HG03103 (cell line): ENCODE results near the gene VTCN1.
A peak's percentile ranks its signal among the peaks of the same experiment; 100 is the strongest.
"Not testable (repeated sequence)": the region's sequence is repeated elsewhere in the genome, so short reads cannot be mapped to it uniquely, and the experiment has no call there.

ENCODE experiments used
- ATAC-seq: cut with Tn5 transposase; IDR thresholded peaks from one replicate; pipeline ENCODE4 v1.9.1; 2021; ENCODE audit warnings: low read depth; ENCODE audit not compliant: unreplicated experiment

VTCN1 gene

GRCh38 chr1:117128323-117129079 lies 82.2 kb downstream of the VTCN1 start:
- ATAC-seq: no peak

DNA sequence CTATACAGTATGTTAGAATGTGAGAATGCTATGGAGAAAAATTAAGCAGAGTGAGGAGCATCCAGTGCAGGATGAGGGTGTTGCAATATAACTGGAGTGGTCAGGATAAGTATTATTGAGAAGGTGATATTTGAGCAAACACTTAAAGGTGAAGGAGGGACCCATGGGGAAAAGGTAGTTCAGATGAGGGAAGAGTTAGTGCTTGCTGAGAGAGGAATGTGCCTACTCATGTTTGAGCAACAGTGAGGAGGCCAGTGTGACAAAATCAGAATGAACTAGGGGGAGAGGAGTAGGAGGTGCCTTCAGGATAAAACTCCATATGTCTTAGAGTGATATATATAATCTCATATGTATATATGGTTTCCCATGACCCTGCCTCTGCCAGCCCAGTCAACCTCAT lies 82.9 kb downstream of the VTCN1 start:
- ATAC-seq: no peak

GRCh38 chr1:117124661-117125060 lies 86.1 kb downstream of the VTCN1 start:
- no peak for ATAC-seq

DNA sequence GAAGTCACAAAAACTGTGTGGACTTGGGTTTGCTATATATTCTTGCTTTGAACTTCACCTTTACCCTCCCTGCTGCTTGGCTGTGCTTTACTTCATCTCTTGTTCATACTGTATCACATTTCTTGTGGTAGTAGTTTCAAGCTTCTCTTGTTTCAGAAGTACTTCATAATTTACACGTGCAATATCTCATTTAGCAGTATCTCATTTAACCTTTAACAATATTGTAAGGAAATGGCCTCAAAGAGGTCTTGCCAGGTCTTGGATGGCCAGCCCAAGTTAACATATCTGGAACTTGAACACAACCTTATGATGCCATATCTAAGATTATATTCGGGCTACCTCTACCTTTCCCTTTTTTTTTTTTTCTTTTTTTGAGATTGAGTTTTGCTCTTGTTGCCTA lies 87.5 kb downstream of the VTCN1 start:
- no peak for ATAC-seq

GRCh38 chr1:117122330-117123025 lies 88.2 kb downstream of the VTCN1 start:
- no peak for ATAC-seq

- ATAC-seq: peak; percentile 86
Measured at GRCh38 chr1:117121589-117122329, 89.0 kb downstream of the VTCN1 start, which contains the start of gene TRIM45. Gene TRIM45 (minus strand): TSS chr1:117121749. CDS start chr1:117121201, 548 bp downstream.

- ATAC-seq: peak; percentile 22
Measured at GRCh38 chr1:117120774-117121588, 89.7 kb downstream of the VTCN1 start.

- ATAC-seq: not testable (repeated sequence)
Measured at GRCh38 chr1:117119144-117119543, 91.6 kb downstream of the VTCN1 start.

GRCh38 chr1:117118137-117118536 lies 92.6 kb downstream of the VTCN1 start:
- ATAC-seq: no peak

DNA sequence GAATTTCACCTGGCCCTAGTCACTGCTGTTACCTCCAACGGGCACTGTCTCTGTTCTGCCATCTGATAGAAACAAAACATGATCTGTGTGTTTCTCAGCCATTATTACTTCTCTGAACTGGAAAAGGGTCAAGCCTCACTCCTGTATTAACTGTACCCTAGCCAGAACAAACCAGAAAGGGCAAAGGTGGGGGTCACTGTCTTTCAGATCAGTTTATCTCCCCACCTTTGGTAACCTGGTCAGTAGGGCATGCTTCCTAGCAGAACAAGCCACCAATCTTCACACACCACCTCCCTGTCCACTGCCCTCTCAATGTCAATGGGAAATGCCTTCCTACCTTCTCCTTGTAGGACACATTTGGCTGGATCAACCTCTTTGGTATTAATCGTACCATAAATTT lies 93.0 kb downstream of the VTCN1 start:
- ATAC-seq: no peak

DNA sequence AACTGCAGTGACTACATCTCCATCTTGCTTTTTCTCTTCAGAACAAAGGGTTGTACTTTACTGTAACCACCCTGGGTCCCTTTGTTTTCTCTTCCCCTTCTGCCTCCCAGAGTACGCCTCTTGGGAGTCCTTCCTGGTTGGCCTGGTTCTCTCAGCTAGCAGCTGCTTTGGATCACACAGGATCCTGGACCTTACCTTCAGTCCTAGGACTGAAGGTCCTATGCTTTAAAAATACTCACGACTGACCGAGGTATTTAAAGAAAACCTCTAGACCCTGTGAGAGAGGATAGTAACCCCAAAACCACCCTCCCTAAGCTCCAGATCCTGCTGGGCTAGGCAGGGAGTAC lies 94.0 kb downstream of the VTCN1 start:
- no peak for ATAC-seq

DNA sequence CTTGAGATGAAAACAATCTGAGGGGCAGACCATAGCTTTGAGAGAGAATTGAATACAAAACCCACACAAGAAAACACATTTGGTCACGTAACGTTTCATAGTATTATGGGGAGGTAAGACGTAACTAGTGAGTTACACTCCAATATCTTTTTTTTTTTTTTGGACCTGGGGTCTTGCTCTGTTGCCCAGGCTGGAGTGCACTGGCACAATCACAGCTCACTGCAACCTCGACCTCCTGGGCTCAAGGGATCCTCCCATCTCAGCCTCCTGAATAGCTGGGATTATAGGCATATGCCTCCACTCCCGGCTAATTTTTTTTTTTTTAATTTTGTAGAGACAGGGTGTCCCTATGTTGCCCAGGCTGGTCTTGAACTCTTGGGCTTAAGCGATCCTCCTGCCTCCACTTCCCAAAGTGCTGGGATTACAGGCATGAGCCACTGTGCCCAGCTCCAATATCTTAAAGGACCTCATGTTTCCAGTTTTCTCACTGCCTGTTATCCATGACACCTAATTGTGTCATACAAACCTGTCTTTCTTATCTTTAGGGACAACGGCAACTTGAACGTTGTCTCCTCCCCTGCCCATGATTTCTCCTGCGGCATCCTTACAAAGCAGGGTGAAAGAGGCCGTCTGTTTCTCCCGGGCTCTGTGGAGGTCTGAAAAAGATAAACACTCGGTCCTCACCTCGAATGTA lies 94.5 kb downstream of the VTCN1 start:
- ATAC-seq: no peak

- ATAC-seq: no peak
Measured at GRCh38 chr1:117114877-117115276, 95.8 kb downstream of the VTCN1 start.

DNA sequence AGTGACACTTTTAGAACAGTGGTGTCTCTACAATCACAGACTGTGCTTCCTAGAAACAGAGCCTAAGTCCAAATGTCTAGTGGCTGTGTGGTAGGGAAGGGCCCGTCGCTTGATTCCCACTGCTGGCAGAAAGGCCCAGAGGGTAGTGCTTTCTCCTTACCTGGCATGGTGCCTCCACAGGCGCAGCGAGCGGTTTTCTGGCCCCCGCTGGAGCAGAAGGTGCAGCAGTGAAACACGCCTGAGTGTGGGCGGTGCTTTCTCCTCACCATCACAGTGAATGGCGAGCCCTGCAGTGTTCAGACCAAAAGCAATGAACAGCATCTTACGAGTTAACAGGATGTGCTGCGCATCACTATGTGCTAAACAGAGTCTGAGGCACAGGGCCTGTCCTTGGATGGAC lies 97.5 kb downstream of the VTCN1 start:
- no peak for ATAC-seq

DNA sequence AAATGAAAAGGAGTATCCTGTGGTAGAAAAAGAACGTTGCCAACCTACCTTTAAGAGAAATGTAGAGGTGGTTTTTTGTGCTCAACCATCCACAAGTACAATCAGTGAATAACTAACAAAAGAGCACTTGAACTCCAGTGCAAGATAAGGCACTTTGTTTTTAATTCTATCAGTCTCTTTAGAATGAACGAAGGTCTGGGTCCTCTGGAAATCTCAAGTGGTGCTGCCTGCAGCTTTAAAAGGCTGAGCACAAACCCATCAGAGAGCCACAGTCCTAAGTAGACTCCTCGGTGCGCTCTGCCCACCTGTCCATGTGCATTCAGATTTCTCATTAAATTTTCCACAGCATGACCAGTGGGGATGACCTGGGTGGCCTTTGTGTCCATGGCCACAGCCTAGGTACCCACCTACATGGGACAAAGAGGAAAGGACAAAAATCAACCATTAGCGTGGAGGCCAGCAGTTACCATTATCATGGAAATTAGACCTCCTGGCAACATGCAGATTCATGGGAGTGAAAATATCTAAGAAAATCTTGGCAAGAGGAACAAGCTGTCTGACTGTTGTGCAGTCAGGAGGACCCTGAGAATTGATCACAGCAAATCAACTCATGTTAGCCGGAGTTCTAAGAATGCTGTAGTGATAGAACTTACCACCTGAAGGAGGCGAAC lies 98.5 kb downstream of the VTCN1 start:
- ATAC-seq: no peak

DNA sequence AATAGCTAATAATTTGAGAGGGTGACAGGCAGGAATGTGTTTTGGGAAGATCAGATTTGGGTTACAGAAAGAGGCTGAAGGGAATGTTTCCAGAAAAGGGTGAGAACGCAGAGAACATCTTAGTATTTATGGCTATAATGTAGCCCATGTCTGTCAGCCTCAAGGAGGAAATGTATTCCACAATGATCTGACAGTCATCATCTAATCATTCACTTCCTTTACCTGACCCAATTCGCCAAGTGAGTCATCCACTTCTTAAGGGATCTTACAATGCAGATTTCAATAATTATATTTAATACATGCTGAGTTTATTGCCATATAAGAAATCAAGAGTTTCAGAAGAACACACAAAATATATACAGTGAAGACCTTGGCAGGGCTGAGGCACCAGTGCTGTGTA lies 100.0 kb downstream of the VTCN1 start:
- ATAC-seq: no peak

GRCh38 chr1:117107364-117107763 lies 103.4 kb downstream of the VTCN1 start:
- no peak for ATAC-seq

DNA sequence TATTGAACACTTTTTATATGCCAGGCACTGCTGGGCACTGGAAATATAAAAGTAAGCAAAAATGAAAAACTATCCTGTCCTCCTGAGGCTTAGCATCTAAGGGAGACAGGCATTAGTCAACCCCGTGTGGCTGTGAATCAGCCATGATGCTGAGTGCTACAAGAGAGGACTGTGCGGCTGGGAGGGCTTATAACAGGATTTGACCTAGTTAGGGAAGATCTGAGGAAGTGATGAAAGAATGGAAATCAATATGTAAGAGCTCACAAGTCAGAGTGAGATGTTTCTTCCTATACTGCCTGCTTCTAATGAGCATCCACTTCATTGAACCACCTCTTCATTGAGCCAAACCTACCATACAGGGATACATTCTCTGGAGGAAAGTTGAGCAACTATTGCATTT lies 104.2 kb downstream of the VTCN1 start:
- no peak for ATAC-seq

DNA sequence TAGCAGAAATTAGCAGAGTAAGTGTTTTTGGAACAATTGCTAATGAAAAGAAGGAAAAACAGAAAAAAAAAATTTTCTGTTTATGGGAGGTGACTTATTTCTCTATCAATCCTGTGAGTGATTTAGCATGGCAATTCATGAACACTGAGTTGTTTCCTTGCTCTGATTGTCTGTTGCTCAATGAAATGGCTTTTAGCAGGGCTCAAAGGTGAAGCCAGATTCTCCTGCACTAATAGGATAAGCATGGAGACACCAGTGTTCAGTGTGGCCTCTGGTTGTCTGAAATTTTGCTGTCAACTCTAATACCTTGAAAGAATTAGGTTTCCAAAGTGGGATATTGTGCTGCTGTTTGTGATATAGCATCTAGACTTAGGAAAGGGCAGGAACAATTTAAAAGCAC lies 105.0 kb downstream of the VTCN1 start:
- no peak for ATAC-seq

GRCh38 chr1:117104986-117105385 lies 105.7 kb downstream of the VTCN1 start:
- ATAC-seq: no peak
